ENCODE results near the gene VMP1. TPM values are rescaled to one million over a fixed set of nuclear protein-coding genes. Genes with fewer than 3 reads are reported as not detected.

VMP1 gene
- total RNA-seq, 1 experiment from 2014 or later: 277 TPM

- intact Hi-C loops (cut with micrococcal nuclease): no loop called here
- H3K36me3 ChIP-seq (ENCODE audit: low read depth, low read length): peaks cover 39% of the 10 kb centered on the region
- CTCF ChIA-PET: no interaction called here
- H3K9ac ChIP-seq (ENCODE audit: low read length): no peak overlapping the region
- H3K4me2 ChIP-seq (ENCODE audit: low read length): no peak overlapping the region
- no peak overlapping the region for H3K27ac ChIP-seq (ENCODE audit: low read length)
- no peak for DNase-seq
- no peaks in the 10 kb centered on the region for H3F3A ChIP-seq (ENCODE audit: low read length, unreplicated experiment)
- no peak for ATAC-seq
- no peak overlapping the region for H2AFZ ChIP-seq (ENCODE audit: low read length)
- H4K20me1 ChIP-seq (ENCODE audit: low read length): no peaks in the 10 kb centered on the region
- H3K4me3 ChIP-seq (ENCODE audit: low read length): no peak overlapping the region
- no peaks in the 10 kb centered on the region for H3K9me2 ChIP-seq (replicated peaks; ENCODE audit: low read length)
- no peak for TF ChIP-seq CTCF (conservative IDR thresholded peaks at IDR 0.05; ENCODE audit: low read depth, low read length)
- no peak for TF ChIP-seq EZH2 (IDR thresholded peaks at IDR 0.05; ENCODE audit: low read length, unreplicated experiment)
- TF ChIP-seq EZH2phosphoT487 (IDR thresholded peaks at IDR 0.05; ENCODE audit: borderline replicate concordance, low read length): no peak
- no peaks in the 10 kb centered on the region for H3K4me1 ChIP-seq (ENCODE audit: insufficient read depth, low read length)
- no peaks in the 10 kb centered on the region for H3K27me3 ChIP-seq (ENCODE audit: low read length)
- no TSS peak for BruUV-seq (replicated peaks)
- POLR2A ChIA-PET (ENCODE audit: unreplicated experiment): interaction anchor here (0.6 kb wide), 1 partner anchor 43 kb away, joined by 4 read pairs; no protein-coding TSS in a partner anchor
- no peaks in the 10 kb centered on the region for H3K79me2 ChIP-seq (ENCODE audit: low read length)
- H3K9me3 ChIP-seq (ENCODE audit: low read length): no peaks in the 10 kb centered on the region
These were observed 171.2 kb downstream of the VMP1 start for GRCh38 chr17:59878624-59879023.

GRCh38 chr17:59884861-59885260, 177.4 kb downstream of the VMP1 start:
- ChIA-PET CTCF (no interaction called here), POLR2A (ENCODE audit: unreplicated experiment) (no interaction called here)
- Histone ChIP-seq H3K27ac (ENCODE audit: low read length) (no peak overlapping the region), H3K79me2 (ENCODE audit: low read length) (peaks cover 6% of the 10 kb centered on the region; the same call in 1 of the 2 replicates), H3K36me3 (ENCODE audit: low read depth, low read length) (peaks cover 30% of the 10 kb centered on the region; the same call in 1 of the 2 replicates), H3K4me3 (ENCODE audit: low read length) (no peak overlapping the region), H3K9ac (ENCODE audit: low read length) (no peak overlapping the region), H3K27me3 (ENCODE audit: low read length) (no peaks in the 10 kb centered on the region), H3K9me2 (replicated peaks; ENCODE audit: low read length) (no peaks in the 10 kb centered on the region), H4K20me1 (ENCODE audit: low read length) (no peaks in the 10 kb centered on the region), H3K4me2 (ENCODE audit: low read length) (no peak overlapping the region), H3K9me3 (ENCODE audit: low read length) (no peaks in the 10 kb centered on the region), H3K4me1 (ENCODE audit: insufficient read depth, low read length) (no peaks in the 10 kb centered on the region), H3F3A (ENCODE audit: low read length, unreplicated experiment) (no peaks in the 10 kb centered on the region), H2AFZ (ENCODE audit: low read length) (no peak overlapping the region)
- BruUV-seq (replicated peaks): no TSS peak
- no peak for DNase-seq
- no peak for ATAC-seq
- TF ChIP-seq EZH2 (IDR thresholded peaks at IDR 0.05; ENCODE audit: low read length, unreplicated experiment) (no peak), EZH2phosphoT487 (IDR thresholded peaks at IDR 0.05; ENCODE audit: borderline replicate concordance, low read length) (no peak), CTCF (conservative IDR thresholded peaks at IDR 0.05; ENCODE audit: low read depth, low read length) (no peak)
- intact Hi-C loops (cut with micrococcal nuclease): no loop called here

DNA sequence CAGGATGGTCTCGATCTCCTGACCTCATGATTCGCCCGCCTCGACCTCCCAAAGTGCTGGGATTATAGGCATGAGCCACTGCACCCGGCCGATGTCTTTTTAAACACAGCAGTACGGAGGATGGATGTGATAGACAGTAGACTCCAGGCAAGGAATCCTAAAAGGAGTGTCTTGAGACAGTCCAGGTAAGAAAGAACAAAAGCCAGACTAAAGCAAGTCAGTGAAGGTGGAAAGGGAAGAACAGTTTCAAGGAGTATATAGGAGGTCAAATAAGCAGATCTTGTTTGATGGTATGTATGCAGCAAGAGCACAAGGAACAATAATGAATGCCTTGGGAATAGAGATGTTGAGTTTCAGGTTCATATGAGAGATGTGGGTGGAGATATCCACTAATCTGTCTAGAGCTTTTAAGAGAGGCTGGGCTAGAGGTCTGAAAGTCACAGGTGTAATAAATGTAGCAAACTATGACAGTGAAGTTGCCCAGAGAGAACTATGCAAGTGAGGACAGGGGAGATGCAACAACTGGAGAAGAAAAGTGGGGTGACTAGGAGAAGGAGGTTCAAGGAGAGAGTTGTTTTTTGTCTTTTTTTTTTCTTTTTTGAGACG, 180.8 kb downstream of the VMP1 start:
- no peak for ATAC-seq
- no TSS peak for BruUV-seq (replicated peaks)

More for the DNA sequence above, 180.8 kb downstream of the VMP1 start:
- Histone ChIP-seq H3K79me2 (ENCODE audit: low read length) (peaks cover 37% of the 10 kb centered on the region), H4K20me1 (ENCODE audit: low read length) (no peaks in the 10 kb centered on the region), H3K9ac (ENCODE audit: low read length) (no peak overlapping the region), H3K36me3 (ENCODE audit: low read depth, low read length) (peaks cover 23% of the 10 kb centered on the region; the same call in 1 of the 2 replicates), H3K4me3 (ENCODE audit: low read length) (no peak overlapping the region), H3K27me3 (ENCODE audit: low read length) (no peaks in the 10 kb centered on the region), H3F3A (ENCODE audit: low read length, unreplicated experiment) (no peaks in the 10 kb centered on the region), H3K4me1 (ENCODE audit: insufficient read depth, low read length) (peaks cover 18% of the 10 kb centered on the region), H3K4me2 (ENCODE audit: low read length) (no peak overlapping the region), H3K9me2 (replicated peaks; ENCODE audit: low read length) (no peaks in the 10 kb centered on the region), H3K9me3 (ENCODE audit: low read length) (no peaks in the 10 kb centered on the region), H2AFZ (ENCODE audit: low read length) (no peak overlapping the region), H3K27ac (ENCODE audit: low read length) (no peak overlapping the region)
- intact Hi-C loops (cut with micrococcal nuclease): no loop called here
- no peak for DNase-seq
- POLR2A ChIA-PET (ENCODE audit: unreplicated experiment): no interaction called here
- CTCF ChIA-PET: no interaction called here
- TF ChIP-seq EZH2phosphoT487 (IDR thresholded peaks at IDR 0.05; ENCODE audit: borderline replicate concordance, low read length): no peak
- TF ChIP-seq EZH2 (IDR thresholded peaks at IDR 0.05; ENCODE audit: low read length, unreplicated experiment): no peak
- TF ChIP-seq CTCF (conservative IDR thresholded peaks at IDR 0.05; ENCODE audit: low read depth, low read length): no peak
